Lung (tissue), 12 donors: ENCODE measurements around the gene CD86. TPM values are rescaled to one million over a fixed set of nuclear protein-coding genes. Genes with fewer than 3 reads are reported as not detected.

Experiments used
- ATAC-seq: fragments of 200-7000 bp; cut with Tn5 transposase; one replicate; pipeline ENCODE4 v1.9.1; 2020; ENCODE audit warnings: moderate number of reproducible peaks; ENCODE audit not compliant: insufficient read depth, low FRiP score
- DNase-seq, 3 donors: peaks; one replicate each; pipeline ENCODE4 v3.0.0-alpha.2; 2013 to 2017
- H3K27ac ChIP-seq, 2 donors: one replicate each; pipeline ENCODE4 v1.5.1; 2013; ENCODE audit warnings: mild to moderate bottlenecking in 2 of 2, moderate library complexity in 2 of 2, control low read depth in 1 of 2, inconsistent platforms in 1 of 2, low read depth in 1 of 2, low read length in 1 of 2
- H3K27me3 ChIP-seq, 3 donors: one replicate each; pipeline ENCODE4 v1.5.1; 2013; ENCODE audit warnings: low read length in 2 of 3; ENCODE audit not compliant: control insufficient read depth in 3 of 3, insufficient read depth in 3 of 3
- H3K36me3 ChIP-seq, 4 donors: one replicate each; pipeline ENCODE4 v1.5.1; 2013; ENCODE audit warnings: low read length in 4 of 4, mild to moderate bottlenecking in 1 of 4, moderate library complexity in 1 of 4; ENCODE audit not compliant: control insufficient read depth in 4 of 4, insufficient read depth in 4 of 4
- H3K4me1 ChIP-seq, 5 donors: one replicate each; pipeline ENCODE4 v1.5.1; 2013; ENCODE audit warnings: low read length in 5 of 5, mild to moderate bottlenecking in 2 of 5, moderate library complexity in 1 of 5; ENCODE audit not compliant: control insufficient read depth in 5 of 5, insufficient read depth in 5 of 5
- H3K4me3 ChIP-seq: one replicate; pipeline ENCODE4 v1.5.1; 2013; ENCODE audit warnings: mild to moderate bottlenecking, control low read depth, moderate library complexity
- H3K9ac ChIP-seq, 2 donors: one replicate each; pipeline ENCODE4 v1.5.1; 2013; ENCODE audit warnings: low read length in 2 of 2, control low read depth in 1 of 2; ENCODE audit not compliant: insufficient read depth in 1 of 2
- H3K9me3 ChIP-seq, 4 donors: one replicate each; pipeline ENCODE4 v1.5.1; 2013; ENCODE audit warnings: low read length in 3 of 4, mild to moderate bottlenecking in 1 of 4, moderate library complexity in 1 of 4; ENCODE audit not compliant: control insufficient read depth in 4 of 4, insufficient read depth in 3 of 4
- CTCF ChIP-seq: IDR thresholded peaks from 2 replicates; pipeline ENCODE4 v1.5.1; 2012; ENCODE audit warnings: mild to moderate bottlenecking; ENCODE audit errors: control extremely low read depth, extremely low read depth
- WGBS, 2 donors: extraction: QIAGEN DNeasy Blood & Tissue Kit; methylation state at CpG; one replicate each; pipeline ENCODE4 v1.1.7; 2013; 5-methylcytosine and 5-hydroxymethylcytosine counted together
- polyA plus RNA-seq, 2 donors: library from polyadenylated mRNA; stranded (reverse); fragments of 200-250 nt; gene quantifications; one replicate each; pipeline ENCODE4 v1.2.1, GENCODE V29; 2013
- total RNA-seq, 2 donors: library from RNA; depleted of rRNA in 1 of 2; stranded (reverse); fragments of >200 nt in 1 of 2; gene quantifications; one replicate each; pipeline ENCODE4 v1.2.1, GENCODE V29; 2014 to 2021
- donor health status: control.
- donor health status: control.
- donor health status: Bipolar disorder and iron deficiency.
- donor health status: healthy.
- donor health status: DM: yes; HTN: yes; CAD: no.

Gene CD86
- total and polyA plus RNA-seq, 4 donors, result 8.0 to 11.5 (median 10.7) TPM

- DNase-seq, result no peak
- WGBS, 2 donors, result 23 to 35% methylated on average over 6 of the region's 6 CpGs
- Histone ChIP-seq H3K9ac (no peak overlapping the region), H3K36me3 (no peaks in the 10 kb centered on the region), H3K27ac (no peak overlapping the region), H3K9me3 (no peaks in the 10 kb centered on the region), H3K4me3 (no peak overlapping the region), H3K4me1 (no peaks in the 10 kb centered on the region), H3K27me3 (no peaks in the 10 kb centered on the region)
- no peak for TF ChIP-seq CTCF
- ATAC-seq, result no peak
Measured at GRCh38 chr3:122066331-122067213, 11.4 kb downstream of the CD86 start.

GRCh38 chr3:122067214-122067550 is 12.0 kb downstream of the CD86 start:
- DNase-seq, result no peak
- WGBS, 2 donors, result 10 to 47% methylated on average over 5 of the region's 5 CpGs
- H3K9ac ChIP-seq, result no peak overlapping the region

GRCh38 chr3:122067588-122068240 is 12.6 kb downstream of the CD86 start:
- no peak for TF ChIP-seq CTCF
- Histone ChIP-seq H3K4me3 (no peak overlapping the region), H3K4me1 (no peaks in the 10 kb centered on the region), H3K9ac (no peak overlapping the region), H3K27ac (no peak overlapping the region), H3K9me3 (no peaks in the 10 kb centered on the region), H3K36me3 (no peaks in the 10 kb centered on the region), H3K27me3 (no peaks in the 10 kb centered on the region)
- ATAC-seq, result no peak
- 38 to 44% methylated on average over 2 of the region's 2 CpGs for WGBS, 2 donors
- DNase-seq, result no peak

More at GRCh38 chr3:122067214-122067550, 12.0 kb downstream of the CD86 start:
- no peak for TF ChIP-seq CTCF
- Histone ChIP-seq H3K27ac (no peak overlapping the region), H3K36me3 (no peaks in the 10 kb centered on the region), H3K4me1 (no peaks in the 10 kb centered on the region), H3K4me3 (no peak overlapping the region), H3K9me3 (no peaks in the 10 kb centered on the region), H3K27me3 (no peaks in the 10 kb centered on the region)
- ATAC-seq, result no peak
